GM18861 (cell line): ENCODE measurements around the gene POLDIP3.
"Not testable (repeated sequence)": the region's sequence is repeated elsewhere in the genome, so short reads cannot be mapped to it uniquely, and the experiment has no call there.

Experiments
- ATAC-seq: cut with Tn5 transposase; IDR thresholded peaks from one replicate; pipeline ENCODE4 v1.9.1; 2021; ENCODE audit not compliant: unreplicated experiment

Gene POLDIP3

GRCh38 chr22:42561856-42562255 lies 52.8 kb downstream of the POLDIP3 start:
- no peak for ATAC-seq

- ATAC-seq: no peak
Observed at GRCh38 chr22:42560781-42561180, 53.9 kb downstream of the POLDIP3 start.

- ATAC-seq: no peak
Observed at GRCh38 chr22:42560381-42560780, 54.3 kb downstream of the POLDIP3 start.

GRCh38 chr22:42553475-42554361 lies 61.0 kb downstream of the POLDIP3 start, which contains the start of gene SERHL2:
Gene SERHL2 (plus strand): TSS chr22:42553956. CDS start chr22:42554021, 65 bp downstream.
- no peak for ATAC-seq

- not testable (repeated sequence) for ATAC-seq
Observed at GRCh38 chr22:42552294-42552647, 62.4 kb downstream of the POLDIP3 start.

- no peak for ATAC-seq
Observed at GRCh38 chr22:42549331-42550060, 65.2 kb downstream of the POLDIP3 start.

- ATAC-seq: no peak
Observed at GRCh38 chr22:42548597-42549330, 65.9 kb downstream of the POLDIP3 start.

GRCh38 chr22:42548126-42548525 lies 66.6 kb downstream of the POLDIP3 start:
- ATAC-seq: not testable (repeated sequence)

GRCh38 chr22:42547562-42547961 lies 67.1 kb downstream of the POLDIP3 start:
- no peak for ATAC-seq

GRCh38 chr22:42544686-42545085 lies 70.0 kb downstream of the POLDIP3 start:
- no peak for ATAC-seq

GRCh38 chr22:42539236-42539771 lies 75.4 kb downstream of the POLDIP3 start:
- ATAC-seq: not testable (repeated sequence)

GRCh38 chr22:42537199-42537831 lies 77.4 kb downstream of the POLDIP3 start:
- not testable (repeated sequence) for ATAC-seq

- not testable (repeated sequence) for ATAC-seq
Observed at GRCh38 chr22:42536634-42537033, 78.0 kb downstream of the POLDIP3 start.

GRCh38 chr22:42536166-42536565 lies 78.5 kb downstream of the POLDIP3 start:
- ATAC-seq: no peak

- ATAC-seq: not testable (repeated sequence)
Observed at GRCh38 chr22:42535082-42535731, 79.5 kb downstream of the POLDIP3 start.
